ENCODE data around the gene ACKR2.

- TF ChIP-seq EZH2phosphoT487 (IDR thresholded peaks at IDR 0.05; ENCODE audit: borderline replicate concordance) (no peak), CTCF (conservative IDR thresholded peaks at IDR 0.05; ENCODE audit: low read length) (no peak)
Measured at GRCh38 chr3:42771271-42771670, 38.0 kb upstream of the ACKR2 start.
